Measurements from ENCODE around the gene CLCN3.
"Not testable (repeated sequence)": the region's sequence is repeated elsewhere in the genome, so short reads cannot be mapped to it uniquely, and the experiment has no call there.

CLCN3 gene

GRCh38 chr4:169657470-169658107 lies 37.2 kb downstream of the CLCN3 start:
- no peak for DNase-seq (ENCODE audit: low read depth)

- no peak for DNase-seq (ENCODE audit: low read depth)
These were observed 37.8 kb downstream of the CLCN3 start for GRCh38 chr4:169658196-169658595.

GRCh38 chr4:169658975-169659715 lies 38.8 kb downstream of the CLCN3 start:
- no peak for DNase-seq (ENCODE audit: low read depth)

GRCh38 chr4:169659716-169660670 lies 39.6 kb downstream of the CLCN3 start:
- DNase-seq (ENCODE audit: low read depth): peak; percentile 15

GRCh38 chr4:169660929-169661328 lies 40.6 kb downstream of the CLCN3 start:
- no peak for DNase-seq (ENCODE audit: low read depth)

GRCh38 chr4:169661761-169662160 lies 41.4 kb downstream of the CLCN3 start:
- DNase-seq (ENCODE audit: low read depth): no peak

GRCh38 chr4:169662206-169662605 lies 41.8 kb downstream of the CLCN3 start:
- no peak for DNase-seq (ENCODE audit: low read depth)

- no peak for DNase-seq (ENCODE audit: low read depth)
These were observed 43.0 kb downstream of the CLCN3 start for GRCh38 chr4:169663402-169663801.

- DNase-seq (ENCODE audit: low read depth): no peak
These were observed 43.5 kb downstream of the CLCN3 start for GRCh38 chr4:169663831-169664230.

- no peak for DNase-seq (ENCODE audit: low read depth)
These were observed 44.2 kb downstream of the CLCN3 start for GRCh38 chr4:169664615-169665014.

- DNase-seq (ENCODE audit: low read depth): no peak
These were observed 44.8 kb downstream of the CLCN3 start for GRCh38 chr4:169665046-169665737.

- no peak for DNase-seq (ENCODE audit: low read depth)
These were observed 47.8 kb downstream of the CLCN3 start for GRCh38 chr4:169668069-169668721.

GRCh38 chr4:169675825-169676224 lies 55.4 kb downstream of the CLCN3 start:
- no peak for DNase-seq (ENCODE audit: low read depth)

- DNase-seq (ENCODE audit: low read depth): no peak
These were observed 56.9 kb downstream of the CLCN3 start for GRCh38 chr4:169677150-169677748.

GRCh38 chr4:169678486-169678885 lies 58.1 kb downstream of the CLCN3 start:
- not testable (repeated sequence) for DNase-seq (ENCODE audit: low read depth)

- DNase-seq (ENCODE audit: low read depth): not testable (repeated sequence)
These were observed 58.7 kb downstream of the CLCN3 start for GRCh38 chr4:169678951-169679591.

- no peak for DNase-seq (ENCODE audit: low read depth)
These were observed 62.1 kb downstream of the CLCN3 start for GRCh38 chr4:169682372-169683047.

- no peak for DNase-seq (ENCODE audit: low read depth)
These were observed 69.3 kb downstream of the CLCN3 start for GRCh38 chr4:169689681-169690080.

GRCh38 chr4:169690787-169691186 lies 70.4 kb downstream of the CLCN3 start:
- DNase-seq (ENCODE audit: low read depth): no peak

- DNase-seq (ENCODE audit: low read depth): no peak
These were observed 78.0 kb downstream of the CLCN3 start for GRCh38 chr4:169698331-169698730.

Data from stimulated activated CD8-positive, alpha-beta memory T cell treated with anti-CD3 and anti-CD28 coated beads, Interleukin-7, amount 100 ng/mL, for 24 hours (primary cell).